ENCODE measurements around the gene CCDC73. TPM values are rescaled to one million over a fixed set of nuclear protein-coding genes. Genes with fewer than 3 reads are reported as not detected.
A peak's percentile ranks its signal among the peaks of the same experiment; 100 is the strongest.
"Not testable (repeated sequence)": the region's sequence is repeated elsewhere in the genome, so short reads cannot be mapped to it uniquely, and the experiment has no call there.

CCDC73 gene
- total RNA-seq, 1 donor: not detected

DNA sequence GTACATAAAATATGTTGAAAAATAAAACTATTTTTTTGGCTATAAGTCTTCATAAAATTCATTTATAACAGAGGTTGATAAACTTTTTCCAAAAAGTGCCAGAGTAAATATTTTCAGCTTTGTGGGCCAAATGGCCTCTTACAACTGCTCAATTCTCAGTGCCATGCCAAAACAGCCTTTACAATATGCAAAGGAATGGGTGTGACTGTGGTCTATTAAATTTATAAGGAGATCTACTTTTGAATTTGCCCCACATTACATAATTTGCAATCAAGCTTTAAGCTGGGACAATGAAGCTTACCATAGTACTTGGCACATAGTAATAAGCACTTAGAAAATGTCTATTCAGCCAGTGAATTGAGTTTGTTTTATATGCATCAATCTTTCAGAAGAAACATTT lies 188.2 kb downstream of the CCDC73 start:
- TF ChIP-seq, protein P1, sequence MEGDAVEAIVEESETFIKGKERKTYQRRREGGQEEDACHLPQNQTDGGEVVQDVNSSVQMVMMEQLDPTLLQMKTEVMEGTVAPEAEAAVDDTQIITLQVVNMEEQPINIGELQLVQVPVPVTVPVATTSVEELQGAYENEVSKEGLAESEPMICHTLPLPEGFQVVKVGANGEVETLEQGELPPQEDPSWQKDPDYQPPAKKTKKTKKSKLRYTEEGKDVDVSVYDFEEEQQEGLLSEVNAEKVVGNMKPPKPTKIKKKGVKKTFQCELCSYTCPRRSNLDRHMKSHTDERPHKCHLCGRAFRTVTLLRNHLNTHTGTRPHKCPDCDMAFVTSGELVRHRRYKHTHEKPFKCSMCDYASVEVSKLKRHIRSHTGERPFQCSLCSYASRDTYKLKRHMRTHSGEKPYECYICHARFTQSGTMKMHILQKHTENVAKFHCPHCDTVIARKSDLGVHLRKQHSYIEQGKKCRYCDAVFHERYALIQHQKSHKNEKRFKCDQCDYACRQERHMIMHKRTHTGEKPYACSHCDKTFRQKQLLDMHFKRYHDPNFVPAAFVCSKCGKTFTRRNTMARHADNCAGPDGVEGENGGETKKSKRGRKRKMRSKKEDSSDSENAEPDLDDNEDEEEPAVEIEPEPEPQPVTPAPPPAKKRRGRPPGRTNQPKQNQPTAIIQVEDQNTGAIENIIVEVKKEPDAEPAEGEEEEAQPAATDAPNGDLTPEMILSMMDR (IDR thresholded peaks at IDR 0.05; ENCODE audit: insufficient read depth, low read depth, low read length): no peak
- no peak overlapping the region for H3K4me3 ChIP-seq (ENCODE audit: low read depth, low read length)
- DNase-seq (ENCODE audit: low read depth): no peak

DNA sequence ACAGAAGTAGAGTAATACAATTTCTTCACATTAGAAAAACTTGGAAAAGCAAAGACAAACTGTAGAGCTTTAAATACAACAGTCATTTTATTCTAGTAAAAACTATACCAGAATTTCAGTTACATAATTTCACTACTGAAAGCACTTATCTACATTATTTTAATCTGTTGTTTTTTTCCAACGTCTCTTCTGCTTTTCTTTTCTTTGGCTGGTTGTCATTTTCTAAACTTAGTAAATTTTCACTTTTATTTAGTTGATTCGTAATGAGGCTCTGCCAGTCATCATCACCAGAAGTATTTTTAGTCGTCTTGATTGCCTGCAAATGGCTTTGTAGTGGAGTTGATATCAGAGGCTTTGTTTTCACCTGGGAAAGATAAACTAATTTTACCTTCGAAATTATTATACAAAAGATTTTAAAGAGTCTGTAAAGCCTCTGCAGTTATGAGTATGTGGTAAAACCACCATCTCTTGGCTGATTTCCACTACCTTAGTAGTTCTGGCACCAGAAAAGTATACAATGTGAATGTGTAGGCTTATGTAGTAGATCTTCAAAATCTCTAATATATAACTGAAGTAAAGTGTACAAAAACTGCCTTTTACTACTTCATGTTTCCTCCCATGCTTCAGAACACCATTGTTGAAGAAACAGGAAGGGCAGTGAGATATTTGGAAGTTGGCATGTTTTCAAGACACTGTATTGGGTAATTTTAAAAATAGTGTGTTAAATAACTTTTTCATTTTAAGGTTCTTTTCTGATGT lies 191.6 kb downstream of the CCDC73 start:
- TF ChIP-seq, protein P1 (IDR thresholded peaks at IDR 0.05; ENCODE audit: insufficient read depth, low read depth, low read length): no peak
- DNase-seq (ENCODE audit: low read depth): peak; percentile 39
- no peak overlapping the region for H3K4me3 ChIP-seq (ENCODE audit: low read depth, low read length)

DNA sequence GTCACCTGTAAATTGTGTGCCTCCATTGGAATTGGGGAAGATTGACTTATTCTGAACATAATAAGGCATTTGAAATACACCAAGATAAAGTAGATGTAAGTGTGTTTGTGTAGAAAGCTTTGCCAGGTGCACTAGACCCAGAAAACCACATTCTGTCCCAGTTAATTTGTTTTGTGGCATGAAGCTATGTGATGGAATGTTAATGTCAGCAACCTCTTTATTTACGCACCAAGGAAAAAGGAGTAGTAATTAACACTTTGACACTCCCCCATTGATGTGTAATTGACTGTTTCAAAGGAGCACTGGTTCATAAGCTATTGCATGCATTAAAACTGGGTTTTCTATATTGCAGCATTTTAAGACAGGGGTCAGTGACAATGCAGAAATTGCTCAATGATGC lies 196.5 kb downstream of the CCDC73 start:
- no peak overlapping the region for H3K4me3 ChIP-seq (ENCODE audit: low read depth, low read length)
- TF ChIP-seq, protein P1 (IDR thresholded peaks at IDR 0.05; ENCODE audit: insufficient read depth, low read depth, low read length): no peak
- DNase-seq (ENCODE audit: low read depth): no peak

DNA sequence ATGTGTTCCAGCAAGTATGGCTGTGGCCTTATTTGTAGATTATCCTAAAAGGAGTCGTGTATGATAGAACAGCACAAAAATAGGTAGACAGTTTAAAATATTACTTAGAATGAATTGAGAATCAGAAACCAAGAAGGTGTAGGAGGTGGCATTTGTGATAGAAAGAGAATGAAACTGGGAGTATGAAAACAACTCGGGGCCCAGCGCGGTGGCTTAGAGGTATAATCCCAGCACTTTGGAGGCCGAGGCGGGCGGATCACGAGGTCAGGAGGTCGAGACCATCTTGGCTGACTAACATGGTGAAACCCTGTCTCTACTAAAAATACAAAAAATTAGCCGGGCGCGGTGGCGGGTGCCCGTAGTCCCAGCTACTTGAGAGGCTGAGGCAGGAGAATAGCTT lies 198.3 kb downstream of the CCDC73 start:
- H3K4me3 ChIP-seq (ENCODE audit: low read depth, low read length); DNase-seq (ENCODE audit: low read depth): not testable (repeated sequence)

DNA sequence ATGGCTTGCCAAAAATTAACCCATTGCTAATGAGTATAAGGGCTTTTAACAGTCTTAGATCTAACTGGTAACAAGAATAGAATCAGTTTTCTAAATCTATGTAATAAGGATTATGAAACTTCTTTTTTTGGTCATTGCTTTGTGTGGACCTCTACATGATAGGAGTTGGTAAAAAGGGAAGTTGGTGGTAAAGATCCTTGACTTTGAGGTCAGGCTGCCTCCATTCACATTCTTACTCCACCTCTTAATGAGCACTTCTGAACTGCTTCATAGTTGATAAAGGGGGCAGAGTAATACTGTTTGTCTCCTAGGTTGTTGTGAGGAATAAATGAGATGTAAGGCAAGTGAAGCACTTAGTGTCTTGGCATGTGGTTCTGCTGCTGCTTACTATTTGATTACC lies 200.2 kb downstream of the CCDC73 start:
- TF ChIP-seq, protein P1 (IDR thresholded peaks at IDR 0.05; ENCODE audit: insufficient read depth, low read depth, low read length): no peak
- DNase-seq (ENCODE audit: low read depth): no peak
- H3K4me3 ChIP-seq (ENCODE audit: low read depth, low read length): no peak overlapping the region

DNA sequence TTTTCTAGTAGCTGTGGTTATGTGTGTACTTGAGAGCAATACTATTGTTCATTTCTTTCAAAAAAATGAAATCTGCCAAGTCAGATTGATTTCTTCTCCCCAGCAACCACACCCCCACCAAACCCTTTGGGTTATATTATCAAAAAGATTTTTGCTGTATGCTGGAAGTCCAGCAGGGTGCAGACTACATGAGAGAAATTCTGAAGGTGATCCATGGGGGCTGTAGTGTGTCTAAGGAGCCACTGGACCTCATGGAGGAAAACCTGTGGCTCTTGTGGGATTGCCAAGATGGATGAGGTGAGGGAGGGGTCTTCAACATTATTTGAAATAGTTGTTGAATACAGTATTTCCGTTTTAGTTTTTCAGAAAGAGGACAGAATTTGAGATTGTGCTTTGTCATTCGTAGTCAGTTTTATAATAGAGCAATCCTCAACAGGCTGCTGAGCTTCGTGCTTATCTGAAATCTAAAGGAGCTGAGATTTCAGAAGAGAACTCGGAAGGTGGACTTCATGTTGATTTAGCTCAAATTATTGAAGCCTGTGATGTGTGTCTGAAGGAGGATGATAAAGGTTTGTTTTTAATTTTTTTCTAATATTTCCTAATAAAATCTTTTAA lies 207.8 kb downstream of the CCDC73 start:
- no peak overlapping the region for H3K4me3 ChIP-seq (ENCODE audit: low read depth, low read length)
- DNase-seq (ENCODE audit: low read depth): peak; percentile 21
- TF ChIP-seq, protein P1 (IDR thresholded peaks at IDR 0.05; ENCODE audit: insufficient read depth, low read depth, low read length): peak; percentile 47

DNA sequence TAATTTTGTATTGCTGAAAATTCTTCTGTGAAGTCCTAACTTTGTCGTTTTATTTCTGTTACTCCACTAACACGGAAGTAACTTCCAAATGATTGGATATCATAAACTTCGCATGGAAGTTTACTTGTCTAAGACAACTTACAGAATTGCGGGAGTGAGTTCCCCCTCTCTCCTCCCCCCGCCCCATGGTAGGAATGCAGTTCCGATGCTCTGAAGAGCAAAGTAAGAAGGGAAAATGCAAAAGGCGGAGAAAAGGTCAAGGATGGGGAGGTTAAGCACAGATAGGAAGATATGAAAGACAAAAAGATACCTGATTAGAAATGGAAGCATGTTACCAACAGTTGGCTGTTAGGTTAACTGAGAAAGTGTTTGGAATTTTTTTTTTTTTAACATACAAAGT lies 209.5 kb downstream of the CCDC73 start:
- TF ChIP-seq, protein P1 (IDR thresholded peaks at IDR 0.05; ENCODE audit: insufficient read depth, low read depth, low read length): no peak
- peak overlapping the region; percentile 80 for H3K4me3 ChIP-seq (ENCODE audit: low read depth, low read length)

More for the DNA sequence above, 209.5 kb downstream of the CCDC73 start:
- no peak for DNase-seq (ENCODE audit: low read depth)
